MM.1S (cell line): ENCODE measurements around the gene CEP70.
"Not testable (repeated sequence)": the region's sequence is repeated elsewhere in the genome, so short reads cannot be mapped to it uniquely, and the experiment has no call there.

ENCODE experiments used
- EZH2 ChIP-seq: fragments of 300-600 bp; sonication (generic); optimal IDR thresholded peaks from 2 replicates; pipeline ENCODE3; 2017; ENCODE audit warnings: low read depth, mild to moderate bottlenecking, antibody characterized with exemption, low read length, mixed read lengths
- EZH2phosphoT487 ChIP-seq: fragments of 300-600 bp; sonication (generic); IDR thresholded peaks from 2 replicates; pipeline ENCODE4 v1.6.1; 2018; ENCODE audit warnings: antibody characterized with exemption, low read length
- TF ChIP-seq, protein P1 (sequence below): fragments of 300-600 bp; sonication (generic); IDR thresholded peaks from 2 replicates; pipeline ENCODE4 v1.5.1; 2016; ENCODE audit warnings: antibody characterized with exemption, low read length, mixed read lengths

GRCh38 chr3:138554775-138555174, 39.3 kb downstream of the CEP70 start:
- TF ChIP-seq, protein P1, sequence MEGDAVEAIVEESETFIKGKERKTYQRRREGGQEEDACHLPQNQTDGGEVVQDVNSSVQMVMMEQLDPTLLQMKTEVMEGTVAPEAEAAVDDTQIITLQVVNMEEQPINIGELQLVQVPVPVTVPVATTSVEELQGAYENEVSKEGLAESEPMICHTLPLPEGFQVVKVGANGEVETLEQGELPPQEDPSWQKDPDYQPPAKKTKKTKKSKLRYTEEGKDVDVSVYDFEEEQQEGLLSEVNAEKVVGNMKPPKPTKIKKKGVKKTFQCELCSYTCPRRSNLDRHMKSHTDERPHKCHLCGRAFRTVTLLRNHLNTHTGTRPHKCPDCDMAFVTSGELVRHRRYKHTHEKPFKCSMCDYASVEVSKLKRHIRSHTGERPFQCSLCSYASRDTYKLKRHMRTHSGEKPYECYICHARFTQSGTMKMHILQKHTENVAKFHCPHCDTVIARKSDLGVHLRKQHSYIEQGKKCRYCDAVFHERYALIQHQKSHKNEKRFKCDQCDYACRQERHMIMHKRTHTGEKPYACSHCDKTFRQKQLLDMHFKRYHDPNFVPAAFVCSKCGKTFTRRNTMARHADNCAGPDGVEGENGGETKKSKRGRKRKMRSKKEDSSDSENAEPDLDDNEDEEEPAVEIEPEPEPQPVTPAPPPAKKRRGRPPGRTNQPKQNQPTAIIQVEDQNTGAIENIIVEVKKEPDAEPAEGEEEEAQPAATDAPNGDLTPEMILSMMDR: not testable (repeated sequence)
- not testable (repeated sequence) for TF ChIP-seq EZH2, EZH2phosphoT487
